ENCODE measurements around the gene ABCD1. TPM values are rescaled to one million over a fixed set of nuclear protein-coding genes. Genes with fewer than 3 reads are reported as not detected.

ABCD1 gene
- total RNA-seq, 4 donors from 2014 or later = 5.9 to 9.4 (median 7.4) TPM

GRCh38 chrX:153764786-153765137 is 40.1 kb downstream of the ABCD1 start:
- DNase-seq (ENCODE audit: low spot score in 2 of 2) = no peak
- Histone ChIP-seq H3K4me3 (peak overlapping the region; percentile 16), H3K27ac (peak overlapping the region; percentile 54), H3K4me1 (peaks cover 27% of the 10 kb centered on the region), H3K9me3 (no peaks in the 10 kb centered on the region), H3K36me3 (no peaks in the 10 kb centered on the region), H3K27me3 (no peaks in the 10 kb centered on the region)
- TF ChIP-seq EP300 (IDR thresholded peaks at IDR 0.05) = no peak
- TF ChIP-seq POLR2AphosphoS5 (IDR thresholded peaks at IDR 0.05) = no peak
- TF ChIP-seq POLR2A (IDR thresholded peaks at IDR 0.05) = no peak
- WGBS = 50% methylated on average over 2 of the region's 7 CpGs

GRCh38 chrX:153765138-153766079 is 40.8 kb downstream of the ABCD1 start:
- Histone ChIP-seq H3K4me3 (peak overlapping the region; percentile 16), H3K27me3 (no peaks in the 10 kb centered on the region), H3K36me3 (no peaks in the 10 kb centered on the region), H3K9me3 (no peaks in the 10 kb centered on the region), H3K27ac (peak overlapping the region; percentile 54), H3K4me1 (peaks cover 27% of the 10 kb centered on the region)
- 60% methylated on average over 1 of the region's 27 CpGs for WGBS
- TF ChIP-seq POLR2AphosphoS5 (IDR thresholded peaks at IDR 0.05) (no peak), EP300 (IDR thresholded peaks at IDR 0.05) (no peak), CTCF (IDR thresholded peaks at IDR 0.05) (no peak), POLR2A (IDR thresholded peaks at IDR 0.05) (no peak)
- DNase-seq (ENCODE audit: low spot score in 2 of 2) = peak in 1 of 2 donors; percentile 68

- TF ChIP-seq POLR2A (IDR thresholded peaks at IDR 0.05) (no peak), POLR2AphosphoS5 (IDR thresholded peaks at IDR 0.05) (no peak)
Measured at GRCh38 chrX:153766098-153766817, 41.6 kb downstream of the ABCD1 start.

GRCh38 chrX:153766871-153767673 is 42.4 kb downstream of the ABCD1 start:
- no peaks in the 10 kb centered on the region for H3K36me3 ChIP-seq
- TF ChIP-seq CTCF (IDR thresholded peaks at IDR 0.05) (no peak), POLR2AphosphoS5 (IDR thresholded peaks at IDR 0.05) (no peak), POLR2A (IDR thresholded peaks at IDR 0.05) (no peak), EP300 (IDR thresholded peaks at IDR 0.05) (no peak)
- no peaks in the 10 kb centered on the region for H3K27me3 ChIP-seq
- DNase-seq (ENCODE audit: low spot score in 2 of 2) = peak in 1 of 2 donors; percentile 59
- no peak overlapping the region for H3K27ac ChIP-seq
- 82% methylated on average over 35 of the region's 56 CpGs for WGBS
- H3K4me3 ChIP-seq = no peak overlapping the region
- H3K4me1 ChIP-seq = peaks cover 27% of the 10 kb centered on the region
- no peaks in the 10 kb centered on the region for H3K9me3 ChIP-seq

More at GRCh38 chrX:153766098-153766817, 41.6 kb downstream of the ABCD1 start:
- Histone ChIP-seq H3K9me3 (no peaks in the 10 kb centered on the region), H3K4me1 (peaks cover 27% of the 10 kb centered on the region), H3K36me3 (no peaks in the 10 kb centered on the region), H3K27ac (peak overlapping the region; percentile 54), H3K4me3 (peak overlapping the region; percentile 16), H3K27me3 (no peaks in the 10 kb centered on the region)
- WGBS = 59% methylated on average over 21 of the region's 21 CpGs
- peak in 1 of 2 donors; percentile 57 for DNase-seq (ENCODE audit: low spot score in 2 of 2)

GRCh38 chrX:153767674-153768055 is 43.0 kb downstream of the ABCD1 start:
- Histone ChIP-seq H3K9me3 (no peaks in the 10 kb centered on the region), H3K36me3 (no peaks in the 10 kb centered on the region), H3K4me1 (peaks cover 27% of the 10 kb centered on the region), H3K27me3 (no peaks in the 10 kb centered on the region), H3K27ac (no peak overlapping the region), H3K4me3 (no peak overlapping the region)
- TF ChIP-seq EP300 (IDR thresholded peaks at IDR 0.05) (no peak), POLR2AphosphoS5 (IDR thresholded peaks at IDR 0.05) (no peak), POLR2A (IDR thresholded peaks at IDR 0.05) (no peak), CTCF (IDR thresholded peaks at IDR 0.05) (no peak)
- WGBS = 100% methylated on average over 2 of the region's 20 CpGs
- no peak for DNase-seq (ENCODE audit: low spot score in 2 of 2)
